WTC11 (cell line): Measurements from ENCODE around the gene RAI1.

Source experiments
- CREM ChIP-seq: sonication (generic); formaldehyde crosslinking; IDR thresholded peaks from 2 replicates; pipeline ENCODE4 v1.8.1; 2022; ENCODE audit warnings: mild to moderate bottlenecking, missing genetic modification reagents, moderate library complexity
- ESRRA ChIP-seq: sonication (generic); formaldehyde crosslinking; IDR thresholded peaks from 2 replicates; pipeline ENCODE4 v1.8.1; 2022; ENCODE audit warnings: mild to moderate bottlenecking, missing genetic modification reagents, borderline replicate concordance
- NR2C2 ChIP-seq: sonication (generic); formaldehyde crosslinking; IDR thresholded peaks from 2 replicates; pipeline ENCODE4 v1.8.0; 2022; ENCODE audit warnings: mild to moderate bottlenecking, missing genetic modification reagents
- ZNF138 ChIP-seq: sonication (generic); formaldehyde crosslinking; conservative IDR thresholded peaks from 2 replicates; pipeline ENCODE4 v1.8.1; 2022; ENCODE audit warnings: mild to moderate bottlenecking, moderate library complexity, missing genetic modification reagents
- ZNF317 ChIP-seq: sonication (generic); formaldehyde crosslinking; IDR thresholded peaks from 2 replicates; pipeline ENCODE4 v1.8.1; 2023; ENCODE audit warnings: low read depth, mild to moderate bottlenecking, moderate library complexity, missing genetic modification reagents, borderline replicate concordance
- TF ChIP-seq, protein P1 (sequence below): fragments of 200-600 bp; IDR thresholded peaks from 2 replicates; pipeline ENCODE4 v1.8.0; 2022; ENCODE audit warnings: antibody characterized with exemption
- TF ChIP-seq, protein P2 (sequence below): sonication (generic); formaldehyde crosslinking; IDR thresholded peaks from 2 replicates; pipeline ENCODE4 v1.8.0; 2022; ENCODE audit warnings: mild to moderate bottlenecking, missing genetic modification reagents
- TF ChIP-seq, protein P3 (sequence below): sonication (generic); formaldehyde crosslinking; IDR thresholded peaks from 2 replicates; pipeline ENCODE4 v1.8.1; 2023; ENCODE audit warnings: mild to moderate bottlenecking, missing genetic modification reagents

DNA sequence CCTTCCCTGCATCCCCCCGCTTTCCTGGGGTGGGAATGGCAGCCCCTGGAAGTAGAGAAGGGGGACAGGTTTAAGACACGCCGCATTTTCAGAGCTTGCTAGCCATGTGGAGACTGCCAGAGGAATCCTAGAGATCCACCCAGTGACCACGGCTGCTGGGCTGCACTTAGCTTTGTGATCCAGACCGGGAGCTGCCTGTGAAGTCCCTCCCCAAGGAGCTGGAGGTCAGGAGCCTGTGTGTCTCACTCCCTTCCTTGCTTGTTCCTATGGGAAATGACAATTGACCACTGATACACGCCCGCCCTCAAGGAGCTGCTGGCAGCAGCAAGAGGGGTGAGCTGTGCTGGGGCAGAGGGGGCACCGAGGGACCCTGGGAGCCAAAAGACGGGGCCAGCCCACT, 81.9 kb downstream of the RAI1 start:
- TF ChIP-seq, protein P1, sequence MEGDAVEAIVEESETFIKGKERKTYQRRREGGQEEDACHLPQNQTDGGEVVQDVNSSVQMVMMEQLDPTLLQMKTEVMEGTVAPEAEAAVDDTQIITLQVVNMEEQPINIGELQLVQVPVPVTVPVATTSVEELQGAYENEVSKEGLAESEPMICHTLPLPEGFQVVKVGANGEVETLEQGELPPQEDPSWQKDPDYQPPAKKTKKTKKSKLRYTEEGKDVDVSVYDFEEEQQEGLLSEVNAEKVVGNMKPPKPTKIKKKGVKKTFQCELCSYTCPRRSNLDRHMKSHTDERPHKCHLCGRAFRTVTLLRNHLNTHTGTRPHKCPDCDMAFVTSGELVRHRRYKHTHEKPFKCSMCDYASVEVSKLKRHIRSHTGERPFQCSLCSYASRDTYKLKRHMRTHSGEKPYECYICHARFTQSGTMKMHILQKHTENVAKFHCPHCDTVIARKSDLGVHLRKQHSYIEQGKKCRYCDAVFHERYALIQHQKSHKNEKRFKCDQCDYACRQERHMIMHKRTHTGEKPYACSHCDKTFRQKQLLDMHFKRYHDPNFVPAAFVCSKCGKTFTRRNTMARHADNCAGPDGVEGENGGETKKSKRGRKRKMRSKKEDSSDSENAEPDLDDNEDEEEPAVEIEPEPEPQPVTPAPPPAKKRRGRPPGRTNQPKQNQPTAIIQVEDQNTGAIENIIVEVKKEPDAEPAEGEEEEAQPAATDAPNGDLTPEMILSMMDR: no peak
- TF ChIP-seq NR2C2 (CRISPR knock-in tag) (no peak), ZNF317 (CRISPR knock-in tag) (no peak), ESRRA (CRISPR knock-in tag) (no peak), CREM (CRISPR knock-in tag) (no peak), ZNF138 (no peak)
- TF ChIP-seq, protein P2, sequence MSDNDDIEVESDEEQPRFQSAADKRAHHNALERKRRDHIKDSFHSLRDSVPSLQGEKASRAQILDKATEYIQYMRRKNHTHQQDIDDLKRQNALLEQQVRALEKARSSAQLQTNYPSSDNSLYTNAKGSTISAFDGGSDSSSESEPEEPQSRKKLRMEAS: no peak
- TF ChIP-seq, protein P3, sequence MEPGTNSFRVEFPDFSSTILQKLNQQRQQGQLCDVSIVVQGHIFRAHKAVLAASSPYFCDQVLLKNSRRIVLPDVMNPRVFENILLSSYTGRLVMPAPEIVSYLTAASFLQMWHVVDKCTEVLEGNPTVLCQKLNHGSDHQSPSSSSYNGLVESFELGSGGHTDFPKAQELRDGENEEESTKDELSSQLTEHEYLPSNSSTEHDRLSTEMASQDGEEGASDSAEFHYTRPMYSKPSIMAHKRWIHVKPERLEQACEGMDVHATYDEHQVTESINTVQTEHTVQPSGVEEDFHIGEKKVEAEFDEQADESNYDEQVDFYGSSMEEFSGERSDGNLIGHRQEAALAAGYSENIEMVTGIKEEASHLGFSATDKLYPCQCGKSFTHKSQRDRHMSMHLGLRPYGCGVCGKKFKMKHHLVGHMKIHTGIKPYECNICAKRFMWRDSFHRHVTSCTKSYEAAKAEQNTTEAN (CRISPR knock-in tag): no peak
